ENCODE measurements around the gene BTF3.
"Not testable (repeated sequence)": the region's sequence is repeated elsewhere in the genome, so short reads cannot be mapped to it uniquely, and the experiment has no call there.

The BTF3 gene

DNA sequence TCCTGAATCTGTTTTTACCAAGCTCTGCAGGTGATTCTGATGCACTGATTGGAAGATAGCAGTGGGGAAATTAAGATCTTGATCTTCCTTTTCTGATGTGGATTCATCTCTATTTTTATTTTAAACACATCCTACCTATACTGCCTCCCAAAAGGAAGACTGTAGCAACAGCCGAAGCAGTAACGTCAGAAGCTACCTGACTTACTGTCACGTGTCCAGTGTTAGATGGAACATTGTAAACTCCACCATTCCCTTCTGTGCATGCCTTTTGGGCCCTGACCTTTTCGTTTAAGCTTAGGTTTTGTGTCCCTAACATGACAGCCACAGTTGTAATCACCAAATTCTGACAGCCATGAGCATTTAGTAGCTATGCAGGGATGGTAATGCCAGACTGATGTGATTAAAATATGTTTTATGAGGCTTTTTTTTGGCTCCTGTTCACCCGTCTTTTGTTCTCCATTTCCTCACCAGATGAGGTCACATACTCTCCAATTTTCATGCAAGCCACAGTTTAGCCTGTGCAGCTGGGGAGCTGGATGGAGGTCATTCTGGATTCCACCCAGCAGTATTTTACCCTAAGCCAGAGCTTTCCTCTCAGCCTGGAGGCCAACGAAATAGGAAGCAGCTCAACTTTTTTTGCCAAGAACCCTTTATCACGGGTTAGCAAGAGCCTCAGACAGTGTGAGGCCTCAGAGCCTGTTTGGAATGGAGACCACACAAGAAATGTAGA, 34.1 kb upstream of the BTF3 start:
- no peaks in the 10 kb centered on the region for H3K9me3 ChIP-seq (ENCODE audit: low read length)
- no peak overlapping the region for H3K4me3 ChIP-seq (ENCODE audit: low read depth, low read length, poor library complexity, severe bottlenecking)
- H2AFZ ChIP-seq (ENCODE audit: low read length), result no peak overlapping the region
- H3K36me3 ChIP-seq (ENCODE audit: insufficient read depth, low read length), result no peaks in the 10 kb centered on the region
- H3K9ac ChIP-seq (ENCODE audit: low read length), result no peak overlapping the region
- no peaks in the 10 kb centered on the region for H3K79me2 ChIP-seq (ENCODE audit: insufficient read depth, low read length)
- no peaks in the 10 kb centered on the region for H4K20me1 ChIP-seq (ENCODE audit: insufficient read depth, low read length)
- H3K9me2 ChIP-seq (ENCODE audit: low read depth, low read length), result no peaks in the 10 kb centered on the region
- no peak overlapping the region for H3K4me2 ChIP-seq (ENCODE audit: low read length)
- H3K27me3 ChIP-seq (ENCODE audit: insufficient read depth, low read length), result no peaks in the 10 kb centered on the region
- H3K4me1 ChIP-seq (ENCODE audit: insufficient read depth, low read length, severe bottlenecking), result no peaks in the 10 kb centered on the region
- no peak for TF ChIP-seq EZH2 (IDR thresholded peaks at IDR 0.05; ENCODE audit: borderline replicate concordance, low read length)
- TF ChIP-seq, protein P1, sequence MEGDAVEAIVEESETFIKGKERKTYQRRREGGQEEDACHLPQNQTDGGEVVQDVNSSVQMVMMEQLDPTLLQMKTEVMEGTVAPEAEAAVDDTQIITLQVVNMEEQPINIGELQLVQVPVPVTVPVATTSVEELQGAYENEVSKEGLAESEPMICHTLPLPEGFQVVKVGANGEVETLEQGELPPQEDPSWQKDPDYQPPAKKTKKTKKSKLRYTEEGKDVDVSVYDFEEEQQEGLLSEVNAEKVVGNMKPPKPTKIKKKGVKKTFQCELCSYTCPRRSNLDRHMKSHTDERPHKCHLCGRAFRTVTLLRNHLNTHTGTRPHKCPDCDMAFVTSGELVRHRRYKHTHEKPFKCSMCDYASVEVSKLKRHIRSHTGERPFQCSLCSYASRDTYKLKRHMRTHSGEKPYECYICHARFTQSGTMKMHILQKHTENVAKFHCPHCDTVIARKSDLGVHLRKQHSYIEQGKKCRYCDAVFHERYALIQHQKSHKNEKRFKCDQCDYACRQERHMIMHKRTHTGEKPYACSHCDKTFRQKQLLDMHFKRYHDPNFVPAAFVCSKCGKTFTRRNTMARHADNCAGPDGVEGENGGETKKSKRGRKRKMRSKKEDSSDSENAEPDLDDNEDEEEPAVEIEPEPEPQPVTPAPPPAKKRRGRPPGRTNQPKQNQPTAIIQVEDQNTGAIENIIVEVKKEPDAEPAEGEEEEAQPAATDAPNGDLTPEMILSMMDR (IDR thresholded peaks at IDR 0.05; ENCODE audit: low read length), result no peak
- no peaks in the 10 kb centered on the region for H3F3A ChIP-seq (ENCODE audit: insufficient read depth, low read length)
- no peak overlapping the region for H3K27ac ChIP-seq (ENCODE audit: low read depth, low read length, poor library complexity, severe bottlenecking)

DNA sequence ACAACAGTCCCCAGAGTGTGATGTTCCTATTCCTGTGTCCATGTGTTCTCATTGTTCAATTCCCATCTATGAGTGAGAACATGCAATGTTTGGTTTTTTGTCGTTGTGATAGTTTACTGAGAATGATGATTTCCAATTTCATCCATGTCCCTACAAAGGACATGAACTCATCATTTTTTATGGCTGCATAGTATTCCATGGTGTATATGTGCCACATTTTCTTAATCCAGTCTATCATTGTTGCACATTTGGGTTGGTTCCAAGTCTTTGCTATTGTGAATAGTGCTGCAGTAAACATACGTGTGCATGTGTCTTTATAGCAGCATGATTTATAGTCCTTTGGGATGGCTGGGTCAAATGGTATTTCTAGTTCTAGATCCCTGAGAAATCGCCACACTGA, 29.6 kb upstream of the BTF3 start:
- not testable (repeated sequence) for H3K4me3 ChIP-seq (ENCODE audit: low read depth, low read length, poor library complexity, severe bottlenecking); H3K4me1 ChIP-seq (ENCODE audit: insufficient read depth, low read length, severe bottlenecking); H3K9ac ChIP-seq (ENCODE audit: low read length); H3K9me2 ChIP-seq (ENCODE audit: low read depth, low read length); H3K36me3 ChIP-seq (ENCODE audit: insufficient read depth, low read length); H3F3A ChIP-seq (ENCODE audit: insufficient read depth, low read length); H3K9me3 ChIP-seq (ENCODE audit: low read length); H4K20me1 ChIP-seq (ENCODE audit: insufficient read depth, low read length); H3K27ac ChIP-seq (ENCODE audit: low read depth, low read length, poor library complexity, severe bottlenecking); H3K4me2 ChIP-seq (ENCODE audit: low read length); H3K27me3 ChIP-seq (ENCODE audit: insufficient read depth, low read length); H3K79me2 ChIP-seq (ENCODE audit: insufficient read depth, low read length); H2AFZ ChIP-seq (ENCODE audit: low read length)

DNA sequence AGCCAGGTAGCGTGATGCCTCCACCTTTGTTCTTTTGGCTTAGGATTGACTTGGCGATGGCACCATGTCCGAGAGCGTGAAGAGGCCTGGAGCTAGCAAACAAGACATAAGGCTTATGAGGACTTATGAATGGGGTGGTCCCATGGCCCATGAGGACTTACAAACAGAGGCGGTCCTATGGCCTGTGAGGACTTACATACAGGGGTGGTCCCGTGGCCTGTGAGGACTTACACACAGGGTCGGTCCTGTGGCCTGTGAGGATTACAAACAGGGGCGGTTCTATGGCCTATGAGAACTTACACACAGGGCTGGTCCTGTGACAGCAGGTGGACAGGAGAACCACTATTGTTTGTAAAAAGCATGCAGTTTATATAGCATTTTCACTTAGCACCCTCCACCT, 28.4 kb upstream of the BTF3 start:
- Histone ChIP-seq H3K4me2 (ENCODE audit: low read length) (no peak overlapping the region), H3K27ac (ENCODE audit: low read depth, low read length, poor library complexity, severe bottlenecking) (no peak overlapping the region), H3K4me3 (ENCODE audit: low read depth, low read length, poor library complexity, severe bottlenecking) (no peak overlapping the region), H2AFZ (ENCODE audit: low read length) (no peak overlapping the region), H3K9me2 (ENCODE audit: low read depth, low read length) (no peaks in the 10 kb centered on the region), H3K36me3 (ENCODE audit: insufficient read depth, low read length) (no peaks in the 10 kb centered on the region), H3K9me3 (ENCODE audit: low read length) (no peaks in the 10 kb centered on the region), H3F3A (ENCODE audit: insufficient read depth, low read length) (no peaks in the 10 kb centered on the region), H4K20me1 (ENCODE audit: insufficient read depth, low read length) (no peaks in the 10 kb centered on the region), H3K79me2 (ENCODE audit: insufficient read depth, low read length) (no peaks in the 10 kb centered on the region), H3K4me1 (ENCODE audit: insufficient read depth, low read length, severe bottlenecking) (no peaks in the 10 kb centered on the region), H3K9ac (ENCODE audit: low read length) (no peak overlapping the region), H3K27me3 (ENCODE audit: insufficient read depth, low read length) (no peaks in the 10 kb centered on the region)
- no peak for TF ChIP-seq EZH2 (IDR thresholded peaks at IDR 0.05; ENCODE audit: borderline replicate concordance, low read length)
- TF ChIP-seq, protein P1 (IDR thresholded peaks at IDR 0.05; ENCODE audit: low read length), result no peak

DNA sequence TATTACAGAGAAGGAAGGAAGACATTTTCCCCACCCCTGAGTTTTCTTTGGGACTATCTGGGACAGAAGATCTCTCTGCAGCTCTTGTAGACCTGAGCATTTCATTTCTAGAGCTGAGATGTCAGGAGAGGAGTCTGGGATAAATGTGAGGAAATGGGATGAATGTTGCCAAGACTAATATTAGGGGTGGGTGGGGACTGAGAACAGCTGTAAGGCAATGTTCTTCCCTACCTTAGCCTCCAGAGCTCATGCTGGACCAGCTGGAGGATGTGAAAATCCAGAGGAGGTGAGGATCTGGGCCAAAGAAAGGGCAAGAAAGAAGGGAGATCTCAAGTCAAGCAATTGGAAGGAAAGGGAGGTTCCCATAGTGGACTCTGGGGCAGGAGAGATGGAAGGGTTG, 26.6 kb upstream of the BTF3 start:
- no peaks in the 10 kb centered on the region for H3K36me3 ChIP-seq (ENCODE audit: insufficient read depth, low read length)
- H2AFZ ChIP-seq (ENCODE audit: low read length), result no peak overlapping the region
- H3F3A ChIP-seq (ENCODE audit: insufficient read depth, low read length), result no peaks in the 10 kb centered on the region
- no peaks in the 10 kb centered on the region for H3K9me3 ChIP-seq (ENCODE audit: low read length)
- no peak overlapping the region for H3K9ac ChIP-seq (ENCODE audit: low read length)
- H3K27ac ChIP-seq (ENCODE audit: low read depth, low read length, poor library complexity, severe bottlenecking), result no peak overlapping the region
- H3K4me1 ChIP-seq (ENCODE audit: insufficient read depth, low read length, severe bottlenecking), result no peaks in the 10 kb centered on the region
- no peaks in the 10 kb centered on the region for H4K20me1 ChIP-seq (ENCODE audit: insufficient read depth, low read length)
- H3K27me3 ChIP-seq (ENCODE audit: insufficient read depth, low read length), result no peaks in the 10 kb centered on the region
- H3K4me3 ChIP-seq (ENCODE audit: low read depth, low read length, poor library complexity, severe bottlenecking), result no peak overlapping the region
- no peak overlapping the region for H3K4me2 ChIP-seq (ENCODE audit: low read length)
- H3K9me2 ChIP-seq (ENCODE audit: low read depth, low read length), result no peaks in the 10 kb centered on the region
- TF ChIP-seq, protein P1 (IDR thresholded peaks at IDR 0.05; ENCODE audit: low read length), result no peak
- no peak for TF ChIP-seq EZH2 (IDR thresholded peaks at IDR 0.05; ENCODE audit: borderline replicate concordance, low read length)
- H3K79me2 ChIP-seq (ENCODE audit: insufficient read depth, low read length), result no peaks in the 10 kb centered on the region

All from OCI-LY1 (cell line).